IMR-90 (cell line): Measurements from ENCODE around the gene IL21R. TPM values are rescaled to one million over a fixed set of nuclear protein-coding genes. Genes with fewer than 3 reads are reported as not detected.

Source experiments
- ATAC-seq: fragments of 200-7000 bp; cut with Tn5 transposase; 2 replicates; pipeline ENCODE4 v1.9.1; 2020; ENCODE audit warnings: low read depth, mild to moderate bottlenecking, moderate library complexity
- BruUV-seq: library from RNA; stranded (reverse); fragments of 400-500 nt; replicated peaks from 2 replicates; lab custom pipeline; 2021; lab: Mats Ljungman, UMichigan
- CTCF ChIA-PET: fragments of 300-600 bp; formaldehyde crosslinking; extraction: SDS; loops from one replicate; lab custom pipeline; 2021; ENCODE audit warnings: antibody characterized with exemption; lab: Yijun Ruan, JAX
- POLR2A ChIA-PET: fragments of 300-600 bp; sonication (Branson Sonifier 250); formaldehyde crosslinking; loops from one replicate; lab custom pipeline; 2022; ENCODE audit warnings: antibody characterized with exemption; ENCODE audit not compliant: unreplicated experiment; lab: Charles Lee
- DNase-seq: peaks from one replicate; pipeline ENCODE4 v3.0.0; 2013
- H2AFZ ChIP-seq: replicated peaks from 2 replicates; pipeline ENCODE3; 2013; ENCODE audit warnings: low read length, mild to moderate bottlenecking; ENCODE audit not compliant: poor library complexity
- H2AK5ac ChIP-seq: 2 replicates; pipeline ENCODE4 v1.6.1; 2013; ENCODE audit warnings: low read depth, low read length, inconsistent platforms
- H2AK9ac ChIP-seq: replicated peaks from 2 replicates; pipeline ENCODE3; 2013; ENCODE audit warnings: mild to moderate bottlenecking, low read depth, low read length, moderate library complexity; ENCODE audit not compliant: poor library complexity
- H2BK120ac ChIP-seq: 2 replicates; pipeline ENCODE4 v1.6.1; 2013; ENCODE audit warnings: low read depth, low read length, inconsistent platforms
- H2BK15ac ChIP-seq: 3 replicates; pipeline ENCODE4 v1.6.1; 2013; ENCODE audit warnings: low read depth, low read length, inconsistent platforms
- H2BK20ac ChIP-seq: 2 replicates; pipeline ENCODE4 v1.6.1; 2013; ENCODE audit warnings: low read depth, mild to moderate bottlenecking, inconsistent platforms, low read length, moderate library complexity
- H2BK5ac ChIP-seq: 2 replicates; pipeline ENCODE4 v1.6.1; 2013; ENCODE audit warnings: mild to moderate bottlenecking, low read depth, low read length, inconsistent platforms; ENCODE audit not compliant: poor library complexity, severe bottlenecking
- H3K14ac ChIP-seq: replicated peaks from 2 replicates; pipeline ENCODE4 v1.6.1; 2013; ENCODE audit warnings: low read depth, low read length, inconsistent platforms
- H3K18ac ChIP-seq: 2 replicates; pipeline ENCODE4 v1.6.1; 2013; ENCODE audit warnings: low read depth, low read length, control low read depth
- H3K23ac ChIP-seq: 2 replicates; pipeline ENCODE4 v1.6.1; 2013; ENCODE audit warnings: low read depth, low read length, inconsistent platforms
- H3K27ac ChIP-seq: 2 replicates; pipeline ENCODE4 v1.5.1; 2013; ENCODE audit warnings: mild to moderate bottlenecking, control low read depth, low read length; ENCODE audit not compliant: insufficient read depth
- H3K27me3 ChIP-seq: 2 replicates; pipeline ENCODE4 v1.6.1; 2013; ENCODE audit warnings: low read length; ENCODE audit not compliant: control insufficient read depth, insufficient read depth
- H3K36me3 ChIP-seq: 2 replicates; pipeline ENCODE4 v1.6.1; 2013; ENCODE audit warnings: low read length, mixed read lengths; ENCODE audit not compliant: control insufficient read depth, insufficient read depth
- H3K4ac ChIP-seq: 2 replicates; pipeline ENCODE4 v1.6.1; 2013; ENCODE audit warnings: low read depth, low read length, inconsistent platforms
- H3K4me1 ChIP-seq: 2 replicates; pipeline ENCODE4 v1.6.1; 2013; ENCODE audit warnings: low read length, mixed read lengths; ENCODE audit not compliant: control insufficient read depth, insufficient read depth
- H3K4me2 ChIP-seq: 2 replicates; pipeline ENCODE4 v1.6.1; 2013; ENCODE audit warnings: low read depth, mild to moderate bottlenecking, control low read depth, low read length, moderate library complexity
- H3K4me3 ChIP-seq: 2 replicates; pipeline ENCODE4 v1.5.1; 2013; ENCODE audit warnings: low read depth, mild to moderate bottlenecking, control low read depth, low read length, moderate library complexity; ENCODE audit not compliant: insufficient read depth
- H3K56ac ChIP-seq: 2 replicates; pipeline ENCODE4 v1.6.1; 2013; ENCODE audit warnings: low read length, inconsistent platforms; ENCODE audit not compliant: insufficient read depth; ENCODE audit errors: extremely low read depth
- H3K79me1 ChIP-seq, 2 experiments: 2 replicates each; pipeline ENCODE4 v1.6.1; 2013; ENCODE audit warnings: low read length in 2 of 2, inconsistent platforms in 1 of 2, low read depth in 1 of 2
- H3K9ac ChIP-seq: 2 replicates; pipeline ENCODE4 v1.6.1; 2013; ENCODE audit warnings: low read depth, low read length, control low read depth
- H3K9me1 ChIP-seq: 2 replicates; pipeline ENCODE4 v1.6.1; 2013; ENCODE audit warnings: low read length, inconsistent platforms; ENCODE audit not compliant: insufficient read depth
- H3K9me3 ChIP-seq: 2 replicates; pipeline ENCODE4 v1.6.1; 2013; ENCODE audit warnings: low read length; ENCODE audit not compliant: control insufficient read depth, insufficient read depth
- H4K20me1 ChIP-seq: 2 replicates; pipeline ENCODE4 v1.6.1; 2013; ENCODE audit warnings: low read length, inconsistent platforms; ENCODE audit not compliant: insufficient read depth
- H4K5ac ChIP-seq: 2 replicates; pipeline ENCODE4 v1.6.1; 2013; ENCODE audit warnings: mild to moderate bottlenecking, low read depth, low read length, control low read depth
- H4K8ac ChIP-seq, 2 experiments: 2 replicates each; pipeline ENCODE4 v1.6.1; 2013; ENCODE audit warnings: low read depth in 2 of 2, low read length in 2 of 2, control low read depth in 1 of 2, inconsistent platforms in 1 of 2
- H4K91ac ChIP-seq: 2 replicates; pipeline ENCODE4 v1.6.1; 2013; ENCODE audit warnings: low read depth, low read length, inconsistent platforms; ENCODE audit not compliant: insufficient read depth
- BHLHE40 ChIP-seq: fragments of 150-350 bp; IDR thresholded peaks from 2 replicates; pipeline ENCODE4 v1.6.1; 2016; ENCODE audit warnings: mild to moderate bottlenecking, low read depth, low read length
- CEBPB ChIP-seq: IDR thresholded peaks from 2 replicates; pipeline ENCODE4 v1.6.1; 2012; ENCODE audit warnings: low read depth, low read length, improper control_type of control experiment
- CHD1 ChIP-seq: IDR thresholded peaks from 2 replicates; pipeline ENCODE4 v1.6.1; 2012; ENCODE audit warnings: low read depth, low read length, improper control_type of control experiment
- CTCF ChIP-seq: conservative IDR thresholded peaks from 2 replicates; pipeline ENCODE4 v1.5.1; 2012; ENCODE audit warnings: mild to moderate bottlenecking, low read depth, low read length, improper control_type of control experiment
- ELK1 ChIP-seq: fragments of 150-350 bp; IDR thresholded peaks from 2 replicates; pipeline ENCODE4 v1.6.1; 2016; ENCODE audit warnings: low read depth, mild to moderate bottlenecking, low read length, moderate library complexity, borderline replicate concordance
- FOS ChIP-seq: fragments of 150-350 bp; IDR thresholded peaks from 2 replicates; pipeline ENCODE4 v1.6.1; 2016; ENCODE audit warnings: low read depth, low read length
- MAFK ChIP-seq: IDR thresholded peaks from 2 replicates; pipeline ENCODE4 v1.6.1; 2012; ENCODE audit warnings: low read depth, low read length, improper control_type of control experiment
- MAZ ChIP-seq: IDR thresholded peaks from 2 replicates; pipeline ENCODE4 v1.6.1; 2012; ENCODE audit warnings: low read depth, mild to moderate bottlenecking, low read length, improper control_type of control experiment, moderate library complexity, borderline replicate concordance
- MXI1 ChIP-seq: IDR thresholded peaks from 2 replicates; pipeline ENCODE4 v1.6.1; 2012; ENCODE audit warnings: low read depth, mild to moderate bottlenecking, low read length, moderate library complexity, borderline replicate concordance
- NFE2L2 ChIP-seq: fragments of 150-350 bp; IDR thresholded peaks from 2 replicates; pipeline ENCODE4 v1.6.1; 2016; ENCODE audit warnings: low read depth, mild to moderate bottlenecking, low read length
- POLR2A ChIP-seq: IDR thresholded peaks from 2 replicates; pipeline ENCODE4 v1.6.1; 2012; ENCODE audit warnings: mild to moderate bottlenecking, low read depth, low read length
- RAD21 ChIP-seq: IDR thresholded peaks from 2 replicates; pipeline ENCODE4 v1.6.1; 2012; ENCODE audit warnings: low read length, improper control_type of control experiment
- RCOR1 ChIP-seq: IDR thresholded peaks from 2 replicates; pipeline ENCODE4 v1.6.1; 2012; ENCODE audit warnings: mild to moderate bottlenecking, low read length, improper control_type of control experiment; ENCODE audit not compliant: insufficient replicate concordance
- RFX5 ChIP-seq: IDR thresholded peaks from 2 replicates; pipeline ENCODE4 v1.8.0; 2012; ENCODE audit warnings: low read depth, mild to moderate bottlenecking, low read length, moderate library complexity
- SMC3 ChIP-seq: fragments of 150-350 bp; IDR thresholded peaks from 2 replicates; pipeline ENCODE4 v1.6.1; 2016; ENCODE audit warnings: low read depth, mild to moderate bottlenecking, antibody characterized with exemption, low read length, moderate library complexity
- WGBS, 2 experiments: methylation state at CpG; one replicate each; pipeline versions ENCODE4 v1.1.5 to v1.1.7; 2013; ENCODE audit warnings: missing lambda C conversion rate in 2 of 2; ENCODE audit not compliant: insufficient read length in 1 of 2; ENCODE audit errors: extremely low coverage in 2 of 2; 5-methylcytosine and 5-hydroxymethylcytosine counted together
- dilution Hi-C: fragments of 300-500 bp; cut with HindIII; formaldehyde crosslinking; loops from one replicate; pipeline ENCODE4 v1.14.3; 2018; ENCODE audit warnings: low sequenced_read_pairs; ENCODE audit not compliant: unreplicated experiment
- in situ Hi-C: fragments of 300-500 bp; cut with MboI; formaldehyde crosslinking; loops from 3 replicates; pipeline ENCODE4 v1.14.3; 2019; ENCODE audit warnings: low sequenced_read_pairs, inconsistent platforms, mixed read lengths
- intact Hi-C: fragments of 100-400 bp; cut with micrococcal nuclease; formaldehyde crosslinking; loops from 2 replicates; pipeline ENCODE4 v1.10.0; 2022
- polyA plus RNA-seq, 3 experiments: library from polyadenylated mRNA; depleted of rRNA; stranded (reverse); fragments of >200 nt; gene quantifications; 2 replicates each; pipeline ENCODE4 v1.2.3, GENCODE V29; 2012; ENCODE audit warnings: low replicate concordance in 1 of 3
- total RNA-seq: library from RNA; depleted of rRNA; stranded (reverse); fragments of >200 nt; gene quantifications from 2 replicates; pipeline ENCODE4 v1.2.3, GENCODE V29; 2012

IL21R gene
- total and polyA plus RNA-seq, 2 of the 4 experiments (the other 2 are of a cell fraction): 0.72 to 0.97 TPM

- peak overlapping the region; percentile 17; the same call in 1 of the 2 replicates for H3K4me2 ChIP-seq
- no peak overlapping the region for H3K56ac ChIP-seq
- H2BK15ac ChIP-seq: peak overlapping the region; percentile 27; the same call in 1 of the 3 replicates
- no peaks in the 10 kb centered on the region for H3K27me3 ChIP-seq
- H3K36me3 ChIP-seq: no peaks in the 10 kb centered on the region
- intact Hi-C loops (no loop called here), in situ Hi-C loops (loop anchor here (5.0 to 25.0 kb wide), 3 partner anchors 77 to 1538 kb away; no protein-coding TSS in a partner anchor), dilution Hi-C loops (no loop called here)
- peak overlapping the region; percentile 47; the same call in 1 of the 2 replicates for H4K5ac ChIP-seq
- peaks cover 11% of the 10 kb centered on the region for H3K4me1 ChIP-seq
- ATAC-seq (peak; percentile 93), DNase-seq (peak; percentile 80)
- peak overlapping the region; percentile 1; the same call in 1 of the 2 replicates for H3K18ac ChIP-seq
- H3K9me1 ChIP-seq: peaks cover 9% of the 10 kb centered on the region; the same call in 1 of the 2 replicates
- POLR2A ChIA-PET: no interaction called here
- no peak overlapping the region for H3K27ac ChIP-seq
- H2AFZ ChIP-seq: peak overlapping the region; percentile 83
- H2AK9ac ChIP-seq: peak overlapping the region; percentile 9
- no peaks in the 10 kb centered on the region for H3K79me1 ChIP-seq
- H2BK20ac ChIP-seq: peak overlapping the region; percentile 16; the same call in 1 of the 2 replicates
- no peaks in the 10 kb centered on the region for H4K20me1 ChIP-seq
- H4K91ac ChIP-seq: peak overlapping the region; percentile 33
- H3K23ac ChIP-seq: no peak overlapping the region; the same call in 1 of the 2 replicates
- CTCF ChIA-PET: interaction anchor here (0.6 to 0.9 kb wide), 3 partner anchors 12 to 265 kb away, joined by 3 to 4 read pairs (median 3); no protein-coding TSS in a partner anchor
- peak overlapping the region; percentile 69; the same call in 1 of the 2 replicates for H2AK5ac ChIP-seq
- peak overlapping the region; percentile 33 for H3K14ac ChIP-seq
- peak overlapping the region; percentile 24; the same call in 1 of the 2 replicates for H2BK120ac ChIP-seq
- peak overlapping the region; percentile 52 for H3K4ac ChIP-seq
- no peak overlapping the region for H3K4me3 ChIP-seq
- 72% methylated on average over 2 of the region's 9 CpGs; no CpG with 5 or more reads in 1 of the 2 experiments for WGBS, 2 experiments
- H4K8ac ChIP-seq: peak overlapping the region; percentile 54 to 83
- H3K9me3 ChIP-seq: peaks cover 2% of the 10 kb centered on the region; the same call in 1 of the 2 replicates
- H2BK5ac ChIP-seq: no peak overlapping the region
- no TSS peak for BruUV-seq
- no peak overlapping the region for H3K9ac ChIP-seq
- TF ChIP-seq RAD21 (peak; percentile 62), NFE2L2 (no peak), CHD1 (no peak), RFX5 (no peak), POLR2A (no peak), RCOR1 (no peak), BHLHE40 (no peak), ELK1 (no peak), SMC3 (peak; percentile 64), MAZ (no peak), MXI1 (no peak), MAFK (no peak), CEBPB (no peak), FOS (no peak), CTCF (peak; percentile 59)
Measured at GRCh38 chr16:27374804-27375425, 27.1 kb upstream of the IL21R start.
